Measurements from ENCODE around the gene PRSS50.

The PRSS50 gene

DNA sequence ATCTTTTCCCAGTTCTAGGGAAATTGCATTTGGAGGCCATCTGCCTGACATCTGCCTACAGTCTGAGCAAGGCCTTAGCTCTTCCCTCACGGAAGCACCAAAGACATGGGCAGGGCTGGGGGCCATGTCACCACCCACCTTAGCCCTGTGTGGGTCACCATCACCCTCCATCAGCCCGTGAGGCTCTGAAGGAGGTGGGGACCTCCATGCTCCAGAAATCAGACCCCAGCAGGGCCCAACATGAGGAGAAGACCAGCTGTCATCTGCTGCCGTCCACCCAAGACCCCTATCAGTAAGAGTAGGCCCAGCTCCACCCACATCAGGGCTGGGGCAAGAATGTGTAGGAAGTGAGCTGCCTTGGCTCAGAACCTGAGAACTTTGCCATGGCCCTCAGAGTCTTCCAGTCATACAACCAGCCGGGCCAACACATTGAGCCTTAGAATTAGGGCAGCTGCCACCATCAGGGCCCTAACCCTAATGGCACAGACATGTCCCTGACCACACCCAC lies 14.6 kb downstream of the PRSS50 start:
- TF ChIP-seq CTCF (IDR thresholded peaks at IDR 0.05): no peak
- no peak overlapping the region for H3K27ac ChIP-seq
- no peak for DNase-seq (ENCODE audit: low spot score)
- H3K4me3 ChIP-seq: no peak overlapping the region

DNA sequence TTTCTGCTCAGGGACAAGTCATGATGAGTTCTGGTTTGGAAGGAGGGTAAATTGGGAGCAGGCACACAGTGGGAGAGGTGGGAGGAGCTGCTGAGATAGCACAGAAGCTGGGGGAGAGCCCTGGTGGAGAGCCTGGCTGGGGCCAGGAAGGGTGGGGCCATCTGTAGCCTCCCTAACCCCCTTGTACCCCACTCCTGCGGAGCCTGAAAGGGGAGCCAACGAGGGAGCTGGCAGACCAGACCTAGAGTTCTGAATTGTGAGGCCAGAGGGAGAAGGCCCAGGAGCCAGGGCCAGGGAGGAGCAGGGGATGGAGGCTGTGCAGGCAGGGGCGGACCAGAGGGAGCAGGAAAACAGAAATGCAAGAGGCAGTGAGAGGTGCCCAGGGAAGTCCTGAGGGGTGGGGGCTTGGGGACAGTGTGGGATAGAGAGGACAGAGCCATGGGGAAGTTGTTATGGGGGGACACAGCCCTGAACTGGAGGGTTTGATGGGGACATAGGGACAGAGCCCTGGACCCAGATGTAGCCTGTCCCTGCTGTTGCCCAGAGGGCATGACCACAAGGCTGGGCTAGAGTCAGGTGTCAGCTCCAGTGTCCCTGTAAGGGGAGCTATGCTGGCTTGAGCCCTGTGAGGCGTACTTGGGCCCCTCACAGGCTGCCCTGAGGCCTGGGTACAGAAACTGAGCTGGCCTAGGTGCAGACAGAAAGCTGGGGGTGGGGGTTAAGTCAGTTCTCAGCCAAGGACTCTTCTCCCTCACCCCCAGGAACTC lies 15.2 kb downstream of the PRSS50 start:
- DNase-seq (ENCODE audit: low spot score): no peak
- Histone ChIP-seq H3K4me3 (no peak overlapping the region), H3K27ac (no peak overlapping the region)

GRCh38 chr3:46701181-46701939 lies 16.3 kb downstream of the PRSS50 start, which contains the start of gene TMIE:
Gene TMIE (plus strand): TSS chr3:46701392. CDS start chr3:46701488, 96 bp downstream.
- Histone ChIP-seq H3K4me3 (peak within 1 kb of the TSS; percentile 67), H3K27ac (no peak within 1 kb of the TSS)
- DNase-seq (ENCODE audit: low spot score): no peak
- TF ChIP-seq CTCF (IDR thresholded peaks at IDR 0.05): no peak

More for the DNA sequence above, 15.2 kb downstream of the PRSS50 start:
- no peak for TF ChIP-seq CTCF (IDR thresholded peaks at IDR 0.05)

DNA sequence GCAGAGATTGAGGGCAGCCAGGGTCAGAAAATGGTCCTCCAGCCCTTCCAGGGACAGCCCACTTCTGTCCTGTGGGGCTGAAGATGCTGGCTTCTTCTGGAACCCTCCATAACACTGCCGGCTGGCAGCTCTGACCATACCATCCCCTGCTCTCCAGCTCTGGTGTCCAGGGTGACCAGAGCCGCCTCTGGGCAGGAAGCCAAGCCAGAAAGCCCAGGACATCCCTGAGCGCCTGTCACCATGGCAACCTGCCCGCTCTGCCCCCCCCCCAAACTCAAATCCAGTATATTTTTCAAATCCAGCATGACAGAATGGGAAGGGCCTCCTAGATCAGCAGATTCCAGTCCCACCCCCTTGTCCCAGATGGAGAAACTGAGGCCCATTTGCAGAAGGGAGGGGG lies 16.9 kb downstream of the PRSS50 start:
- Histone ChIP-seq H3K4me3 (peak overlapping the region; percentile 67), H3K27ac (no peak overlapping the region)
- no peak for TF ChIP-seq CTCF (IDR thresholded peaks at IDR 0.05)
- no peak for DNase-seq (ENCODE audit: low spot score)

- no peak for DNase-seq (ENCODE audit: low spot score)
- no peak for TF ChIP-seq CTCF (IDR thresholded peaks at IDR 0.05)
- Histone ChIP-seq H3K27ac (no peak overlapping the region), H3K4me3 (no peak overlapping the region)
These were observed 17.8 kb downstream of the PRSS50 start for GRCh38 chr3:46699676-46700523.

- Histone ChIP-seq H3K27ac (peak overlapping the region; percentile 89 to 95), H3K4me3 (no peak overlapping the region)
- peak; percentile 85 for DNase-seq (ENCODE audit: low spot score)
- TF ChIP-seq CTCF (IDR thresholded peaks at IDR 0.05): peak; percentile 12
These were observed 21.4 kb downstream of the PRSS50 start for GRCh38 chr3:46695962-46696894.
